GM12878 (cell line): Measurements from ENCODE around the gene ASCC1. TPM values are rescaled to one million over a fixed set of nuclear protein-coding genes. Genes with fewer than 3 reads are reported as not detected.

Source experiments
- ATAC-seq: fragments of 200-7000 bp; cut with Tn5 transposase; 3 replicates; pipeline ENCODE4 v1.9.1; 2020; ENCODE audit warnings: mild to moderate bottlenecking, moderate library complexity
- BruUV-seq: library from RNA; stranded (reverse); fragments of 400-500 nt; replicated peaks from 2 replicates; lab custom pipeline; 2021; lab: Mats Ljungman, UMichigan
- CTCF ChIA-PET: fragments of 300-600 bp; sonication (Branson Sonifier 250); formaldehyde crosslinking; extraction: SDS; loops from one replicate; lab custom pipeline; 2021; ENCODE audit warnings: inconsistent platforms; lab: Yijun Ruan, JAX
- POLR2A ChIA-PET: fragments of 350-600 bp; formaldehyde crosslinking; extraction: SDS; loops from one replicate; lab custom pipeline; 2021; ENCODE audit warnings: inconsistent platforms; lab: Charles Lee
- RAD21 ChIA-PET: fragments of 300-600 bp; sonication (Branson Sonifier 250); formaldehyde crosslinking; loops from one replicate; lab custom pipeline; 2023; ENCODE audit warnings: antibody characterized with exemption; ENCODE audit not compliant: unreplicated experiment; lab: Charles Lee
- SMC1A ChIA-PET: fragments of 300-600 bp; sonication (Branson Sonifier 250); formaldehyde crosslinking; loops from one replicate; lab custom pipeline; 2023; ENCODE audit not compliant: unreplicated experiment, uncharacterized antibody; lab: Charles Lee
- DNase-seq: peaks from one replicate; pipeline ENCODE4 v3.0.0-alpha.2; 2011; ENCODE audit warnings: low read depth, low spot score
- FAIRE-seq: peaks from 3 replicates; lab custom pipeline; 2011; peaks lifted over from hg19 to GRCh38; lab: Jason Lieb, UNC
- H2AFZ ChIP-seq: 2 replicates; pipeline ENCODE4 v1.6.0; 2011; ENCODE audit warnings: low read depth, low read length, control low read depth; ENCODE audit not compliant: control insufficient read depth
- H3K27ac ChIP-seq: 2 replicates; pipeline ENCODE4 v1.5.1; 2011; ENCODE audit warnings: control low read depth; ENCODE audit not compliant: control insufficient read depth, insufficient read depth
- H3K27me3 ChIP-seq, 2 experiments: replicated peaks in 1 of 2; 2 replicates each; pipeline versions ENCODE4 v1.6.0 to v1.6.1; 2011; ENCODE audit warnings: low read length in 1 of 2; ENCODE audit not compliant: control insufficient read depth in 2 of 2, insufficient read depth in 2 of 2
- H3K36me3 ChIP-seq, 2 experiments: 2 replicates each; pipeline ENCODE4 v1.5.1; 2011; ENCODE audit warnings: low read length in 1 of 2; ENCODE audit not compliant: control insufficient read depth in 2 of 2, insufficient read depth in 2 of 2
- H3K4me1 ChIP-seq: 2 replicates; pipeline ENCODE4 v1.6.1; 2011; ENCODE audit warnings: mild to moderate bottlenecking, low read length, moderate library complexity, mixed read lengths; ENCODE audit not compliant: control insufficient read depth, insufficient read depth
- H3K4me2 ChIP-seq: 2 replicates; pipeline ENCODE4 v1.6.0; 2011; ENCODE audit warnings: control low read depth; ENCODE audit not compliant: control insufficient read depth, insufficient read depth
- H3K4me3 ChIP-seq: fragments of 200-600 bp; sonication (generic); 2 replicates; pipeline ENCODE4 v1.5.1; 2016
- H3K79me2 ChIP-seq: 2 replicates; pipeline ENCODE4 v1.6.0; 2011; ENCODE audit warnings: low read length; ENCODE audit not compliant: control insufficient read depth, insufficient read depth
- H3K9ac ChIP-seq: 2 replicates; pipeline ENCODE4 v1.8.0; 2011; ENCODE audit warnings: low read length, control low read depth, mixed read lengths; ENCODE audit not compliant: control insufficient read depth, insufficient read depth
- H3K9me3 ChIP-seq: replicated peaks from 3 replicates; pipeline ENCODE4 v1.5.1; 2011; ENCODE audit warnings: mild to moderate bottlenecking, low read length; ENCODE audit not compliant: control insufficient read depth, insufficient read depth
- H4K20me1 ChIP-seq: 2 replicates; pipeline ENCODE4 v1.6.0; 2011; ENCODE audit not compliant: control insufficient read depth, insufficient read depth
- BHLHE40 ChIP-seq, 2 experiments: fragments of 450-650 bp in 1 of 2; IDR thresholded peaks; 2 replicates each; pipeline ENCODE4 v1.6.1; 2011 to 2017; ENCODE audit warnings: low read depth in 2 of 2, borderline replicate concordance in 1 of 2, improper control_type of control experiment in 1 of 2, low read length in 1 of 2, mild to moderate bottlenecking in 1 of 2
- BRCA1 ChIP-seq: IDR thresholded peaks from 2 replicates; pipeline ENCODE4 v1.6.1; 2011; ENCODE audit warnings: low read depth, low read length, improper control_type of control experiment
- ESRRA ChIP-seq: IDR thresholded peaks from 2 replicates; pipeline ENCODE4 v1.6.1; 2012; ENCODE audit warnings: mild to moderate bottlenecking, low read length, improper control_type of control experiment
- GABPA ChIP-seq: IDR thresholded peaks from 2 replicates; pipeline ENCODE4 v1.6.1; 2014; ENCODE audit warnings: antibody characterized with exemption, low read depth, mild to moderate bottlenecking, inconsistent platforms
- IKZF1 ChIP-seq: fragments of 450-650 bp; conservative IDR thresholded peaks from 2 replicates; pipeline ENCODE4 v1.6.1; 2017; ENCODE audit warnings: antibody characterized with exemption, mild to moderate bottlenecking
- IKZF2 ChIP-seq, 2 experiments: fragments of 450-650 bp; IDR thresholded peaks; 2 replicates each; pipeline ENCODE4 v1.6.1; 2017; ENCODE audit warnings: mild to moderate bottlenecking in 2 of 2, moderate library complexity in 2 of 2
- LARP7 ChIP-seq: fragments of 450-650 bp; IDR thresholded peaks from 2 replicates; pipeline ENCODE4 v1.6.1; 2017; ENCODE audit warnings: mild to moderate bottlenecking
- MEF2A ChIP-seq: IDR thresholded peaks from 2 replicates; pipeline ENCODE4 v1.6.1; 2011; ENCODE audit warnings: low read depth, mild to moderate bottlenecking, low read length, moderate library complexity; ENCODE audit not compliant: insufficient read depth
- MYC ChIP-seq: IDR thresholded peaks from 2 replicates; pipeline ENCODE4 v1.6.1; 2011; ENCODE audit warnings: mild to moderate bottlenecking, low read length, moderate library complexity, inconsistent platforms; ENCODE audit not compliant: insufficient read depth, insufficient replicate concordance, insufficient read length, severe bottlenecking
- NFYB ChIP-seq: IDR thresholded peaks from 2 replicates; pipeline ENCODE4 v1.6.1; 2011; ENCODE audit warnings: low read depth, mild to moderate bottlenecking, low read length, improper control_type of control experiment, moderate library complexity; ENCODE audit not compliant: insufficient read depth
- NR2C1 ChIP-seq: fragments of 450-650 bp; IDR thresholded peaks from 2 replicates; pipeline ENCODE4 v1.6.1; 2017; ENCODE audit warnings: antibody characterized with exemption, mild to moderate bottlenecking, moderate library complexity
- POLR2A ChIP-seq: IDR thresholded peaks from 2 replicates; pipeline ENCODE4 v1.6.1; 2011; ENCODE audit warnings: low read depth, mild to moderate bottlenecking, low read length
- RBBP5 ChIP-seq: fragments of 200-600 bp; sonication (generic); conservative IDR thresholded peaks from 2 replicates; pipeline ENCODE4 v1.6.1; 2016
- SPI1 ChIP-seq: IDR thresholded peaks from 2 replicates; pipeline ENCODE4 v1.6.1; 2011; ENCODE audit warnings: low read depth, mild to moderate bottlenecking, low read length, moderate library complexity, borderline replicate concordance; ENCODE audit not compliant: insufficient read depth
- SUPT20H ChIP-seq: IDR thresholded peaks from 2 replicates; pipeline ENCODE4 v1.6.1; 2011; ENCODE audit warnings: low read depth, mild to moderate bottlenecking, low read length, moderate library complexity, borderline replicate concordance; ENCODE audit not compliant: control insufficient read depth
- SUZ12 ChIP-seq: fragments of 200-600 bp; sonication (generic); IDR thresholded peaks from one replicate; pipeline ENCODE4 v1.6.1; 2018; ENCODE audit warnings: antibody characterized with exemption, mild to moderate bottlenecking; ENCODE audit not compliant: unreplicated experiment
- TAF1 ChIP-seq: IDR thresholded peaks from 2 replicates; pipeline ENCODE4 v1.6.1; 2011; ENCODE audit warnings: mild to moderate bottlenecking, low read depth, low read length, borderline replicate concordance
- TBL1XR1 ChIP-seq: IDR thresholded peaks from 2 replicates; pipeline ENCODE4 v1.6.1; 2012; ENCODE audit warnings: low read depth, low read length, improper control_type of control experiment
- WRNIP1 ChIP-seq: IDR thresholded peaks from 2 replicates; pipeline ENCODE4 v1.6.1; 2011; ENCODE audit warnings: low read depth, low read length, improper control_type of control experiment, borderline replicate concordance
- YY1 ChIP-seq: IDR thresholded peaks from 2 replicates; pipeline ENCODE4 v1.6.1; 2011; ENCODE audit warnings: low read depth, mild to moderate bottlenecking, low read length
- WGBS: methylation state at CpG from one replicate; pipeline ENCODE4 v1.1.6; 2016; ENCODE audit warnings: low lambda C conversion rate; ENCODE audit not compliant: insufficient replicate concordance, insufficient coverage; ENCODE audit errors: missing lambda C conversion rate; 5-methylcytosine and 5-hydroxymethylcytosine counted together
- in situ Hi-C: fragments of 300-500 bp; cut with MboI; formaldehyde crosslinking; loops from 9 replicates; pipeline ENCODE4 v1.14.3; 2018; ENCODE audit warnings: mixed read lengths
- intact Hi-C: fragments of 100-400 bp; cut with micrococcal nuclease; formaldehyde crosslinking; loops from one replicate; pipeline ENCODE4 v1.14.2; 2022; ENCODE audit not compliant: unreplicated experiment
- polyA plus RNA-seq, 11 experiments: library from polyadenylated mRNA; depleted of rRNA in 4 of 11; unstranded in 6 of 11; stranded (reverse) in 5 of 11; fragments of >200 nt; fragmentation: Nextera tagmentation in 4 of 11; fragmentation: Illumina TruSeq in 1 of 11; extraction: Ambion mirVana in 4 of 11; extraction: Trizol in 1 of 11; gene quantifications; 1 replicate in 1 of 11; 2 replicates in 10 of 11; pipeline versions ENCODE4 v1.2.1 to v1.2.3, GENCODE V29; 2011 to 2016; ENCODE audit warnings: inconsistent platforms in 2 of 11, missing spikeins in 2 of 11, low read depth in 1 of 11
- total RNA-seq, 4 experiments: library from RNA; depleted of rRNA in 3 of 4; stranded (reverse); fragments of >200 nt in 3 of 4; fragmentation: Illumina TruSeq in 1 of 4; extraction: Trizol in 1 of 4; gene quantifications; 2 replicates each; pipeline versions ENCODE4 v1.2.1 to v1.2.3, GENCODE V29; 2013 to 2021
- TF ChIP-seq, protein P1 (sequence below): fragments of 450-650 bp; IDR thresholded peaks from 2 replicates; pipeline ENCODE4 v1.6.1; 2017; ENCODE audit warnings: mild to moderate bottlenecking, low read depth, inconsistent platforms; ENCODE audit not compliant: poor library complexity, severe bottlenecking
- TF ChIP-seq, protein P2 (sequence below): fragments of 450-650 bp; IDR thresholded peaks from 2 replicates; pipeline ENCODE4 v1.6.1; 2017; ENCODE audit warnings: borderline replicate concordance

The ASCC1 gene
- total and polyA plus RNA-seq, 10 of the 15 experiments (the other 5 are each of a cell fraction or from before 2014, with no cell fraction given), result 23.3 to 80.6 (median 42.8) TPM

DNA sequence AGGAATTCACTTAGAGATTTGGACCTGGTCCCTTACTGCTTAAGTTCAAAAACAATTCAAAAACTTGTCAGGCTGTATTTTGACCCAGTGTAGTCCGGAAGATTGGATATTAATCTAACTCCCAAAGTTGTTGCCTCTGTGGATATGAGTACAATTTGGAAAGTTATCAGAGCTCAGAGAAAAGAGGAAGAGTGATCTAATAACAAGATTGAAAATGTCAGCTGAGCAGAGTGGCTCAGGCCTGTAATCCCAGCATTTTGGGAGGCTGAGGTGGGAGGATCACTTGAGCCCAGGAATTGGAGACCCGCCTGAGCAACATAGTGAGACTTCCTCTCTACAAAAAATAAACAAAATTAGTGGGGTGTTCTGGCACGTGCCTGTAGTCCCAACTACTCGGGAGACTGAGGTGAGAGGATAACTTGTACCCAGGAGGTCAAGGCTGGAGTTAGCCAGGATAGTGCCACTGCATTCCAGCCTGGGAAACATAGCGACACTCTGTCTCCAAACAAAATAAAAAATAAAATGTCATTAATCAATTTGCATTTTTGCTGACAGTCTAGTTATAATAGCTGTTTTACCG is 3.2 kb upstream of the ASCC1 start:
- no TSS peak for BruUV-seq
- FAIRE-seq, result no peak
- 29% methylated on average over 6 of the region's 6 CpGs for WGBS
- Histone ChIP-seq H3K27ac (peak overlapping the region; percentile 96), H2AFZ (no peak overlapping the region), H3K4me3 (peak overlapping the region; percentile 56), H3K27me3 (no peaks in the 10 kb centered on the region), H3K4me2 (peak overlapping the region; percentile 89), H3K9ac (peak overlapping the region; percentile 86), H3K79me2 (peaks cover 68% of the 10 kb centered on the region), H3K36me3 (peaks cover 0 to 8% of the 10 kb centered on the region in 2 experiments; a peak in 2 of 4 replicates), H3K4me1 (peaks cover 41% of the 10 kb centered on the region), H3K9me3 (no peaks in the 10 kb centered on the region), H4K20me1 (no peaks in the 10 kb centered on the region)
- no peak for DNase-seq
- ChIA-PET POLR2A (interaction anchor here (0.5 to 6.9 kb wide), 22 partner anchors 14 to 242 kb away, joined by 3 to 82 read pairs (median 4); no protein-coding TSS in a partner anchor), SMC1A (interaction anchor here (0.8 to 9.4 kb wide), 30 partner anchors 10 to 170 kb away, joined by 3 to 122 read pairs (median 6); no protein-coding TSS in a partner anchor), CTCF (interaction anchor here (0.7 to 9.7 kb wide), 19 partner anchors 10 to 261 kb away, joined by 3 to 127 read pairs (median 8); no protein-coding TSS in a partner anchor), RAD21 (interaction anchor here (0.6 to 10.2 kb wide), 22 partner anchors 10 to 171 kb away, joined by 3 to 129 read pairs (median 5); no protein-coding TSS in a partner anchor)
- in situ Hi-C loops (loop anchor here (5.0 kb wide), 1 partner anchor 167 kb away; no protein-coding TSS in a partner anchor), intact Hi-C loops (loop anchor here (2.0 to 5.0 kb wide), 6 partner anchors 43 to 322 kb away; no protein-coding TSS in a partner anchor)
- no peak for ATAC-seq
- TF ChIP-seq TBL1XR1 (no peak), SPI1 (peak; percentile 59; the same call in 1 of the 2 replicates), MEF2A (no peak), BHLHE40 (IDR thresholded peaks at IDR 0.05; ENCODE audit: borderline replicate concordance in 1 of 2, low read depth in 2 of 2, low read length in 1 of 2) (peak; percentile 67 to 81), NFYB (no peak), IKZF2 (IDR thresholded peaks at IDR 0.05) (peak; percentile 36 to 49; a peak in 1 of 4 replicates), GABPA (no peak), MYC (no peak), POLR2A (no peak), WRNIP1 (no peak), BRCA1 (no peak), RBBP5 (no peak), ESRRA (no peak), NR2C1 (no peak), IKZF1 (peak; percentile 51; the same call in 1 of the 2 replicates), LARP7 (no peak), YY1 (no peak), SUPT20H (no peak), TAF1 (no peak), SUZ12 (no peak)
- TF ChIP-seq, protein P1, sequence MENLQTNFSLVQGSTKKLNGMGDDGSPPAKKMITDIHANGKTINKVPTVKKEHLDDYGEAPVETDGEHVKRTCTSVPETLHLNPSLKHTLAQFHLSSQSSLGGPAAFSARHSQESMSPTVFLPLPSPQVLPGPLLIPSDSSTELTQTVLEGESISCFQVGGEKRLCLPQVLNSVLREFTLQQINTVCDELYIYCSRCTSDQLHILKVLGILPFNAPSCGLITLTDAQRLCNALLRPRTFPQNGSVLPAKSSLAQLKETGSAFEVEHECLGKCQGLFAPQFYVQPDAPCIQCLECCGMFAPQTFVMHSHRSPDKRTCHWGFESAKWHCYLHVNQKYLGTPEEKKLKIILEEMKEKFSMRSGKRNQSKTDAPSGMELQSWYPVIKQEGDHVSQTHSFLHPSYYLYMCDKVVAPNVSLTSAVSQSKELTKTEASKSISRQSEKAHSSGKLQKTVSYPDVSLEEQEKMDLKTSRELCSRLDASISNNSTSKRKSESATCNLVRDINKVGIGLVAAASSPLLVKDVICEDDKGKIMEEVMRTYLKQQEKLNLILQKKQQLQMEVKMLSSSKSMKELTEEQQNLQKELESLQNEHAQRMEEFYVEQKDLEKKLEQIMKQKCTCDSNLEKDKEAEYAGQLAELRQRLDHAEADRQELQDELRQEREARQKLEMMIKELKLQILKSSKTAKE, result no peak
- TF ChIP-seq, protein P2, sequence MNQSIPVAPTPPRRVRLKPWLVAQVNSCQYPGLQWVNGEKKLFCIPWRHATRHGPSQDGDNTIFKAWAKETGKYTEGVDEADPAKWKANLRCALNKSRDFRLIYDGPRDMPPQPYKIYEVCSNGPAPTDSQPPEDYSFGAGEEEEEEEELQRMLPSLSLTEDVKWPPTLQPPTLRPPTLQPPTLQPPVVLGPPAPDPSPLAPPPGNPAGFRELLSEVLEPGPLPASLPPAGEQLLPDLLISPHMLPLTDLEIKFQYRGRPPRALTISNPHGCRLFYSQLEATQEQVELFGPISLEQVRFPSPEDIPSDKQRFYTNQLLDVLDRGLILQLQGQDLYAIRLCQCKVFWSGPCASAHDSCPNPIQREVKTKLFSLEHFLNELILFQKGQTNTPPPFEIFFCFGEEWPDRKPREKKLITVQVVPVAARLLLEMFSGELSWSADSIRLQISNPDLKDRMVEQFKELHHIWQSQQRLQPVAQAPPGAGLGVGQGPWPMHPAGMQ, result no peak
